Neural progenitor cell (in vitro differentiated cells): Measurements from ENCODE around the gene ELMO1. TPM values are rescaled to one million over a fixed set of nuclear protein-coding genes. Genes with fewer than 3 reads are reported as not detected.

Experiments
- DNase-seq: peaks from one replicate; pipeline ENCODE4 v3.0.0-alpha.2; 2016; ENCODE audit warnings: low spot score
- H2AFZ ChIP-seq: fragments of 200-600 bp; sonication (generic); replicated peaks from 2 replicates; pipeline ENCODE4 v1.6.1; 2016; ENCODE audit warnings: antibody characterized with exemption
- H3F3A ChIP-seq: fragments of 200-600 bp; sonication (generic); 2 replicates; pipeline ENCODE4 v1.6.1; 2016; ENCODE audit warnings: antibody characterized with exemption, low read depth
- H3K27ac ChIP-seq: fragments of 200-600 bp; sonication (generic); 2 replicates; pipeline ENCODE4 v1.5.1; 2016; ENCODE audit warnings: mild to moderate bottlenecking
- H3K27me3 ChIP-seq: fragments of 200-600 bp; sonication (generic); 2 replicates; pipeline ENCODE4 v1.6.1; 2016; ENCODE audit warnings: mild to moderate bottlenecking, moderate library complexity
- H3K36me3 ChIP-seq: fragments of 200-600 bp; sonication (generic); 2 replicates; pipeline ENCODE4 v1.5.1; 2016
- H3K4me1 ChIP-seq: fragments of 200-600 bp; sonication (generic); 2 replicates; pipeline ENCODE4 v1.6.1; 2016; ENCODE audit warnings: mixed run types
- H3K4me2 ChIP-seq: fragments of 200-600 bp; sonication (generic); 2 replicates; pipeline ENCODE4 v1.6.1; 2016
- H3K4me3 ChIP-seq: fragments of 200-600 bp; sonication (generic); 2 replicates; pipeline ENCODE4 v1.5.1; 2016
- H3K79me2 ChIP-seq: fragments of 200-600 bp; sonication (generic); 2 replicates; pipeline ENCODE4 v1.6.1; 2016; ENCODE audit warnings: low read depth
- H3K9ac ChIP-seq: fragments of 200-600 bp; sonication (generic); 2 replicates; pipeline ENCODE4 v1.6.1; 2016
- H3K9me3 ChIP-seq: fragments of 200-600 bp; sonication (generic); 2 replicates; pipeline ENCODE4 v1.5.1; 2016; ENCODE audit warnings: low read depth
- H4K20me1 ChIP-seq: fragments of 200-600 bp; sonication (generic); 2 replicates; pipeline ENCODE4 v1.6.1; 2016; ENCODE audit warnings: low read depth
- H3K27ac Mint-ChIP-seq: 3 replicates; pipeline ENCODE4 v1.8.0; 2021; ENCODE audit warnings: mixed read lengths
- H3K27me3 Mint-ChIP-seq: 2 replicates; pipeline ENCODE4 v1.8.0; 2022; ENCODE audit warnings: low read depth, mild to moderate bottlenecking, inconsistent platforms, moderate library complexity, mixed read lengths; ENCODE audit not compliant: insufficient read depth
- H3K36me3 Mint-ChIP-seq: 3 replicates; pipeline ENCODE4 v1.8.0; 2021; ENCODE audit warnings: mixed read lengths
- H3K4me1 Mint-ChIP-seq: 3 replicates; pipeline ENCODE4 v1.8.0; 2021; ENCODE audit warnings: mixed read lengths
- H3K4me3 Mint-ChIP-seq: 3 replicates; pipeline ENCODE4 v1.8.0; 2021; ENCODE audit warnings: mild to moderate bottlenecking, moderate library complexity, mixed read lengths
- H3K9me3 Mint-ChIP-seq: 3 replicates; pipeline ENCODE4 v1.8.0; 2020; ENCODE audit warnings: mixed read lengths
- CTCF ChIP-seq: fragments of 200-600 bp; sonication (generic); IDR thresholded peaks from 2 replicates; pipeline ENCODE4 v1.5.1; 2017; ENCODE audit warnings: antibody characterized with exemption, mild to moderate bottlenecking
- EZH2 ChIP-seq: fragments of 200-600 bp; sonication (generic); IDR thresholded peaks from 2 replicates; pipeline ENCODE4 v1.6.1; 2017; ENCODE audit warnings: antibody characterized with exemption, mild to moderate bottlenecking, moderate library complexity
- EZH2phosphoT487 ChIP-seq: fragments of 200-600 bp; sonication (generic); IDR thresholded peaks from 2 replicates; pipeline ENCODE4 v1.6.1; 2017; ENCODE audit warnings: antibody characterized with exemption
- total RNA-seq: library from RNA; depleted of rRNA; stranded (reverse); fragments of >200 nt; gene quantifications from 2 replicates; pipeline ENCODE4 v1.2.3, GENCODE V29; 2015; ENCODE audit warnings: low replicate concordance

Gene ELMO1
- total RNA-seq, 1 donor from 2014 or later = 22.0 TPM

- H3K9ac ChIP-seq = no peak overlapping the region
- H3K4me1 ChIP-seq = peaks cover 5% of the 10 kb centered on the region
- Mint-ChIP-seq H3K9me3 (no peaks in the 10 kb centered on the region), H3K36me3 (peaks cover 6% of the 10 kb centered on the region), H3K4me3 (no peak overlapping the region), H3K27ac (no peak overlapping the region), H3K4me1 (no peaks in the 10 kb centered on the region), H3K27me3 (no peaks in the 10 kb centered on the region)
- H2AFZ ChIP-seq = no peak overlapping the region
- no peaks in the 10 kb centered on the region for H3K79me2 ChIP-seq
- H4K20me1 ChIP-seq = no peaks in the 10 kb centered on the region
- H3K27ac ChIP-seq = no peak overlapping the region
- H3K36me3 ChIP-seq = no peaks in the 10 kb centered on the region
- no peaks in the 10 kb centered on the region for H3F3A ChIP-seq
- H3K9me3 ChIP-seq = no peaks in the 10 kb centered on the region
- TF ChIP-seq CTCF = no peak
- TF ChIP-seq EZH2phosphoT487 = no peak
- H3K27me3 ChIP-seq = no peaks in the 10 kb centered on the region
- no peak overlapping the region for H3K4me2 ChIP-seq
- no peak overlapping the region for H3K4me3 ChIP-seq
- DNase-seq = no peak
Measured at GRCh38 chr7:37149773-37150124, 298.9 kb downstream of the ELMO1 start.

GRCh38 chr7:37149051-37149772 lies 299.5 kb downstream of the ELMO1 start:
- TF ChIP-seq CTCF = no peak
- no peak for TF ChIP-seq EZH2
- TF ChIP-seq EZH2phosphoT487 = no peak
- Mint-ChIP-seq H3K27ac (no peak overlapping the region), H3K9me3 (no peaks in the 10 kb centered on the region), H3K4me1 (no peaks in the 10 kb centered on the region), H3K27me3 (no peaks in the 10 kb centered on the region), H3K4me3 (no peak overlapping the region), H3K36me3 (peaks cover 4% of the 10 kb centered on the region)
- Histone ChIP-seq H4K20me1 (no peaks in the 10 kb centered on the region), H3K27ac (no peak overlapping the region), H3K27me3 (no peaks in the 10 kb centered on the region), H3K9ac (no peak overlapping the region), H3K9me3 (no peaks in the 10 kb centered on the region), H3K4me3 (no peak overlapping the region), H3F3A (no peaks in the 10 kb centered on the region), H2AFZ (no peak overlapping the region), H3K36me3 (no peaks in the 10 kb centered on the region), H3K79me2 (no peaks in the 10 kb centered on the region), H3K4me2 (no peak overlapping the region), H3K4me1 (peaks cover 8% of the 10 kb centered on the region)
- no peak for DNase-seq

DNA sequence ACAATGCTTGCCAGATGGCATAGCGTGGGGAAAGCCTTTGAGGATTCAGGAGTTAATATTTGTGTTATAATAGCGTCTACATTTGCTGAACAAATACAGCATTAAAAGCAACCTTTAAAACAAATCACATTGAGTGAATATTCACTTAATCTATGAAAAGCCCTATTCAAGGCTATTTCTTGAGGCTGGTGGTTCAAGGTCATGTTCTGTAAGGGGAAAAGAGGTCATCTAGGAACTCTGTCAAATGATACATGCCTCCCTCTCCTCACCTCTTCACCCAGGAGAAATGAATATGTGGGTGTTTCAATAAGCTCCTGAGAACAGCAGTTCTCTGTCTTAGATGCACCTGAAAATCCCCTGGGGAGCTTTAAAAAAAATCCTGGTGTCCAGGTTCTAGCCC lies 303.0 kb downstream of the ELMO1 start:
- H3K9me3 Mint-ChIP-seq = peaks cover 6% of the 10 kb centered on the region
- H3K9me3 ChIP-seq = no peaks in the 10 kb centered on the region
- H3F3A ChIP-seq = no peaks in the 10 kb centered on the region
- no peaks in the 10 kb centered on the region for H4K20me1 ChIP-seq
- H3K27ac Mint-ChIP-seq = no peak overlapping the region
- no peaks in the 10 kb centered on the region for H3K27me3 Mint-ChIP-seq
- no peak overlapping the region for H3K27ac ChIP-seq
- no peak overlapping the region for H2AFZ ChIP-seq
- H3K79me2 ChIP-seq = no peaks in the 10 kb centered on the region
- no peak overlapping the region for H3K4me3 ChIP-seq
- no peak overlapping the region for H3K4me3 Mint-ChIP-seq
- H3K9ac ChIP-seq = no peak overlapping the region
- TF ChIP-seq EZH2phosphoT487 (no peak), CTCF (no peak), EZH2 (no peak)
- H3K4me1 ChIP-seq = peaks cover 11% of the 10 kb centered on the region
- no peaks in the 10 kb centered on the region for H3K27me3 ChIP-seq
- no peak overlapping the region for H3K4me2 ChIP-seq
- no peaks in the 10 kb centered on the region for H3K4me1 Mint-ChIP-seq
- DNase-seq = no peak
- peaks cover 2% of the 10 kb centered on the region for H3K36me3 Mint-ChIP-seq
- H3K36me3 ChIP-seq = no peaks in the 10 kb centered on the region
